H9 (cell line): ENCODE measurements around the gene LARGE1. TPM values are rescaled to one million over a fixed set of nuclear protein-coding genes. Genes with fewer than 3 reads are reported as not detected.

Source experiments
- DNase-seq: peaks from one replicate; pipeline ENCODE4 v3.0.0-alpha.2; 2017
- H2AFZ ChIP-seq: one replicate; pipeline ENCODE4 v1.6.1; 2013; ENCODE audit warnings: mild to moderate bottlenecking, low read length, control low read depth, moderate library complexity
- H2AK5ac ChIP-seq: 2 replicates; pipeline ENCODE4 v1.6.1; 2013; ENCODE audit warnings: low read length, control low read depth, mixed read lengths; ENCODE audit not compliant: insufficient read length
- H2BK120ac ChIP-seq: one replicate; pipeline ENCODE4 v1.6.1; 2013; ENCODE audit warnings: low read depth, mild to moderate bottlenecking, low read length, control low read depth, inconsistent platforms; ENCODE audit not compliant: poor library complexity, severe bottlenecking
- H2BK12ac ChIP-seq: 2 replicates; pipeline ENCODE4 v1.6.1; 2013; ENCODE audit warnings: low read length, control low read depth, mixed read lengths, low read depth; ENCODE audit not compliant: insufficient read length
- H2BK15ac ChIP-seq: 2 replicates; pipeline ENCODE4 v1.6.1; 2013; ENCODE audit warnings: low read depth, low read length, control low read depth
- H2BK20ac ChIP-seq: one replicate; pipeline ENCODE4 v1.6.1; 2013; ENCODE audit warnings: low read depth, mild to moderate bottlenecking, low read length, control low read depth, inconsistent platforms; ENCODE audit not compliant: poor library complexity, severe bottlenecking
- H2BK5ac ChIP-seq: 2 replicates; pipeline ENCODE4 v1.6.1; 2013; ENCODE audit warnings: low read length, control low read depth, mixed read lengths; ENCODE audit not compliant: insufficient read length
- H3K14ac ChIP-seq: 2 replicates; pipeline ENCODE4 v1.6.1; 2013; ENCODE audit warnings: low read length, control low read depth; ENCODE audit not compliant: insufficient read depth
- H3K18ac ChIP-seq: 2 replicates; pipeline ENCODE4 v1.6.1; 2013; ENCODE audit warnings: low read depth, mild to moderate bottlenecking, mixed read lengths, low read length, control low read depth; ENCODE audit not compliant: insufficient read length
- H3K23ac ChIP-seq: 2 replicates; pipeline ENCODE4 v1.6.1; 2013; ENCODE audit warnings: low read length, control low read depth, mixed read lengths, low read depth; ENCODE audit not compliant: insufficient read length
- H3K23me2 ChIP-seq: 2 replicates; pipeline ENCODE4 v1.6.1; 2013; ENCODE audit warnings: low read depth, mild to moderate bottlenecking, mixed read lengths, low read length, control low read depth; ENCODE audit not compliant: insufficient read length, poor library complexity, severe bottlenecking
- H3K27ac ChIP-seq: 2 replicates; pipeline ENCODE4 v1.5.1; 2013; ENCODE audit warnings: low read length, control low read depth, mixed read lengths, low read depth; ENCODE audit not compliant: insufficient read length
- H3K27me3 ChIP-seq: 2 replicates; pipeline ENCODE4 v1.6.1; 2013; ENCODE audit warnings: low read length, control low read depth, inconsistent platforms; ENCODE audit not compliant: insufficient read depth
- H3K4ac ChIP-seq: 2 replicates; pipeline ENCODE4 v1.6.1; 2013; ENCODE audit warnings: low read depth, mild to moderate bottlenecking, control low read depth, inconsistent platforms, low read length, moderate library complexity
- H3K4me1 ChIP-seq: 2 replicates; pipeline ENCODE4 v1.6.1; 2013; ENCODE audit warnings: low read length, control low read depth, inconsistent platforms; ENCODE audit not compliant: insufficient read depth
- H3K4me2 ChIP-seq: 2 replicates; pipeline ENCODE4 v1.6.1; 2013; ENCODE audit warnings: low read length, control low read depth, mixed read lengths; ENCODE audit not compliant: insufficient read length, insufficient read depth
- H3K56ac ChIP-seq: 2 replicates; pipeline ENCODE4 v1.6.1; 2013; ENCODE audit warnings: low read depth, mild to moderate bottlenecking, mixed read lengths, low read length, control low read depth; ENCODE audit not compliant: insufficient read length
- H3K79me1 ChIP-seq: 2 replicates; pipeline ENCODE4 v1.6.1; 2013; ENCODE audit warnings: low read depth, mild to moderate bottlenecking, moderate library complexity, low read length, control low read depth, inconsistent platforms; ENCODE audit not compliant: insufficient read depth, poor library complexity, severe bottlenecking
- H3K79me2 ChIP-seq: 2 replicates; pipeline ENCODE4 v1.6.1; 2013; ENCODE audit warnings: low read length, control low read depth, inconsistent platforms; ENCODE audit not compliant: insufficient read depth
- H3K9ac ChIP-seq: 2 replicates; pipeline ENCODE4 v1.6.1; 2013; ENCODE audit warnings: low read length, control low read depth, mixed read lengths; ENCODE audit not compliant: insufficient read length; ENCODE audit errors: extremely low read depth
- H3K9me3 ChIP-seq: one replicate; pipeline ENCODE4 v1.6.1; 2013; ENCODE audit warnings: low read depth, low read length, inconsistent platforms; ENCODE audit not compliant: control insufficient read depth
- H3T11ph ChIP-seq: one replicate; pipeline ENCODE4 v1.6.1; 2013; ENCODE audit warnings: mild to moderate bottlenecking, low read length, control low read depth, inconsistent platforms
- H4K20me1 ChIP-seq: one replicate; pipeline ENCODE4 v1.6.1; 2013; ENCODE audit not compliant: control insufficient read depth, insufficient read length, insufficient read depth
- H4K5ac ChIP-seq: 2 replicates; pipeline ENCODE4 v1.6.1; 2013; ENCODE audit warnings: low read depth, mild to moderate bottlenecking, mixed read lengths, low read length, control low read depth; ENCODE audit not compliant: insufficient read length
- H4K8ac ChIP-seq: replicated peaks from 2 replicates; pipeline ENCODE4 v1.6.1; 2013; ENCODE audit warnings: low read length, control low read depth, mixed read lengths, low read depth; ENCODE audit not compliant: insufficient read length
- H4K91ac ChIP-seq: 2 replicates; pipeline ENCODE4 v1.6.1; 2013; ENCODE audit warnings: low read depth, mild to moderate bottlenecking, moderate library complexity, mixed read lengths, low read length, control low read depth; ENCODE audit not compliant: insufficient read length
- H3K27ac Mint-ChIP-seq, 3 experiments: 2 replicates in 2 of 3; 3 replicates in 1 of 3; pipeline ENCODE4 v1.8.0; 2020 to 2021; ENCODE audit warnings: mixed read lengths in 3 of 3, mild to moderate bottlenecking in 1 of 3, moderate library complexity in 1 of 3
- H3K27me3 Mint-ChIP-seq: 2 replicates; pipeline ENCODE4 v1.8.0; 2021; ENCODE audit warnings: low read depth, mild to moderate bottlenecking, moderate library complexity, mixed read lengths
- H3K36me3 Mint-ChIP-seq, 3 experiments: 2 replicates in 2 of 3; 3 replicates in 1 of 3; pipeline ENCODE4 v1.8.0; 2020 to 2021; ENCODE audit warnings: low read depth in 3 of 3, mixed read lengths in 3 of 3; ENCODE audit not compliant: insufficient read depth in 1 of 3
- H3K4me1 Mint-ChIP-seq, 2 experiments: 2 replicates each; pipeline ENCODE4 v1.8.0; 2020; ENCODE audit warnings: mixed read lengths in 2 of 2
- H3K4me3 Mint-ChIP-seq, 2 experiments: 2 replicates in 1 of 2; 3 replicates in 1 of 2; pipeline ENCODE4 v1.8.0; 2020 to 2021; ENCODE audit warnings: mild to moderate bottlenecking in 2 of 2, mixed read lengths in 2 of 2, moderate library complexity in 1 of 2
- H3K9me3 Mint-ChIP-seq, 2 experiments: 2 replicates in 1 of 2; 3 replicates in 1 of 2; pipeline ENCODE4 v1.8.0; 2020; ENCODE audit warnings: mild to moderate bottlenecking in 2 of 2, mixed read lengths in 2 of 2, moderate library complexity in 1 of 2
- WGBS: extraction: QIAGEN DNeasy Blood & Tissue Kit; methylation state at CpG from one replicate; pipeline ENCODE4 v1.1.7; 2013; ENCODE audit warnings: missing lambda C conversion rate, low lambda C conversion rate, mixed read lengths; ENCODE audit not compliant: insufficient read length; ENCODE audit errors: extremely low coverage; 5-methylcytosine and 5-hydroxymethylcytosine counted together
- total RNA-seq: library from RNA; stranded (reverse); gene quantifications from 2 replicates; pipeline ENCODE4 v1.2.1, GENCODE V29; 2021
- TF ChIP-seq, protein P1 (sequence below): fragments of 200-600 bp; sonication (generic); conservative IDR thresholded peaks from 3 replicates; pipeline ENCODE4 v1.8.0; 2021; ENCODE audit warnings: antibody characterized with exemption, mild to moderate bottlenecking

LARGE1 gene
- total RNA-seq, 1 experiment from 2014 or later: 43.5 TPM

DNA sequence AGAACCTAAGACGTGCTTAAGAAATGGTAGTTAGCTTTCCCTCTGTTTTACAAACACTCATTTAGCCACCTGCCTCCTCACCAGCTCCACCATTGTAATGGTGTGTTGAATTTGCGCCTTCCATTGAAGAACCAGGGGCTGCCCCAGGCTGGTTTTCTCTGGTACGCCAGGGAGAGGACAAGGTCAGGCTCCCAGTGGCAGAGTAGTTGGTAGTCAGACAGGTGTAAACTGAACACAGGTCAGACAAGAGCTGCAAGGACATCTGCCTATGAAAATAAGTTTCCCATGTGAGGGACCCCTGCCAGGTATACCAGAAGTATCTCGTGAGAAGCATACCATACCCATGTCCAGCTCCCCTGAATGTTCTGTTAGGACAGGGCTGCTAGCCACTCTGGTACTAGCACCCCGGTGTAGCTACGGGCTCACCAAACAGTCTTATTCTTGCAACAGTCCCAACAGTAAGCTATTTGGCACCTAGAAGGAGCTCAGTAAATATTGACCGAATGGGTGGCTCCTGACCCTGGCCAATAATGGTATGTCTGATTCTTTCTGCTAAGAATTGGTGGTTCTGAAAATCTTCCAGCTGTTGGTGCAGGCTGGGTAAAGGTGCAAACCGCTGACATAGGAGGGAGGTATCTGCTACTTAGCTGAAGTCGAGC is 359.0 kb downstream of the LARGE1 start:
- H3K9me3 Mint-ChIP-seq: no peaks in the 10 kb centered on the region; a peak in 1 of 5 replicates

More for the DNA sequence above, 359.0 kb downstream of the LARGE1 start:
- peaks cover 3 to 19% (median 9%) of the 10 kb centered on the region in 3 experiments for H3K36me3 Mint-ChIP-seq
- no peak overlapping the region for H2BK120ac ChIP-seq
- no peak overlapping the region for H4K91ac ChIP-seq
- H4K8ac ChIP-seq: no peak overlapping the region
- no peak overlapping the region for H2BK12ac ChIP-seq
- H3K9ac ChIP-seq: no peak overlapping the region
- H3K4me1 Mint-ChIP-seq: peaks cover 11 to 13% of the 10 kb centered on the region in 2 experiments; a peak in 3 of 4 replicates
- no peak overlapping the region for H3K4me3 Mint-ChIP-seq
- DNase-seq: no peak
- H3K27ac Mint-ChIP-seq: no peak overlapping the region
- no peak overlapping the region for H3K23ac ChIP-seq
- no peak overlapping the region for H3T11ph ChIP-seq
- H3K79me1 ChIP-seq: no peaks in the 10 kb centered on the region
- H3K4me2 ChIP-seq: no peak overlapping the region
- no peaks in the 10 kb centered on the region for H3K79me2 ChIP-seq
- H2BK15ac ChIP-seq: no peak overlapping the region
- no peak overlapping the region for H2AFZ ChIP-seq
- H3K14ac ChIP-seq: no peak overlapping the region
- no peak overlapping the region for H3K27ac ChIP-seq
- no peak overlapping the region for H2BK5ac ChIP-seq
- H3K56ac ChIP-seq: no peak overlapping the region
- no peaks in the 10 kb centered on the region for H3K9me3 ChIP-seq
- H3K4me1 ChIP-seq: no peaks in the 10 kb centered on the region; the same call in 1 of the 2 replicates
- H2AK5ac ChIP-seq: no peak overlapping the region
- H2BK20ac ChIP-seq: no peak overlapping the region
- no peak overlapping the region for H3K18ac ChIP-seq
- TF ChIP-seq, protein P1, sequence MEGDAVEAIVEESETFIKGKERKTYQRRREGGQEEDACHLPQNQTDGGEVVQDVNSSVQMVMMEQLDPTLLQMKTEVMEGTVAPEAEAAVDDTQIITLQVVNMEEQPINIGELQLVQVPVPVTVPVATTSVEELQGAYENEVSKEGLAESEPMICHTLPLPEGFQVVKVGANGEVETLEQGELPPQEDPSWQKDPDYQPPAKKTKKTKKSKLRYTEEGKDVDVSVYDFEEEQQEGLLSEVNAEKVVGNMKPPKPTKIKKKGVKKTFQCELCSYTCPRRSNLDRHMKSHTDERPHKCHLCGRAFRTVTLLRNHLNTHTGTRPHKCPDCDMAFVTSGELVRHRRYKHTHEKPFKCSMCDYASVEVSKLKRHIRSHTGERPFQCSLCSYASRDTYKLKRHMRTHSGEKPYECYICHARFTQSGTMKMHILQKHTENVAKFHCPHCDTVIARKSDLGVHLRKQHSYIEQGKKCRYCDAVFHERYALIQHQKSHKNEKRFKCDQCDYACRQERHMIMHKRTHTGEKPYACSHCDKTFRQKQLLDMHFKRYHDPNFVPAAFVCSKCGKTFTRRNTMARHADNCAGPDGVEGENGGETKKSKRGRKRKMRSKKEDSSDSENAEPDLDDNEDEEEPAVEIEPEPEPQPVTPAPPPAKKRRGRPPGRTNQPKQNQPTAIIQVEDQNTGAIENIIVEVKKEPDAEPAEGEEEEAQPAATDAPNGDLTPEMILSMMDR: no peak
- H4K20me1 ChIP-seq: no peaks in the 10 kb centered on the region
- H3K27me3 ChIP-seq: no peaks in the 10 kb centered on the region
- no peaks in the 10 kb centered on the region for H3K27me3 Mint-ChIP-seq
- WGBS: no CpG with 5 or more reads among the region's 9 CpGs
- H3K4ac ChIP-seq: no peak overlapping the region
- no peak overlapping the region for H4K5ac ChIP-seq
- no peaks in the 10 kb centered on the region for H3K23me2 ChIP-seq
